K562 (cell line): Measurements from ENCODE around the gene SCNN1A. TPM values are rescaled to one million over a fixed set of nuclear protein-coding genes. Genes with fewer than 3 reads are reported as not detected.

Experiments used
- ATAC-seq: fragments of 200-7000 bp; cut with Tn5 transposase; 3 replicates; pipeline ENCODE4 v1.9.1; 2020; ENCODE audit warnings: moderate library complexity
- BruUV-seq: library from RNA; stranded (reverse); fragments of 400-500 nt; replicated peaks from 2 replicates; lab custom pipeline; 2021; lab: Mats Ljungman, UMichigan
- CTCF ChIA-PET: fragments of 300-600 bp; formaldehyde crosslinking; extraction: SDS; loops from one replicate; lab custom pipeline; 2021; ENCODE audit warnings: low intra/inter-chr PET ratio; lab: Yijun Ruan, JAX
- POLR2A ChIA-PET: fragments of 300-600, 350-650 bp; sonication (Branson Sonifier 250); formaldehyde crosslinking; extraction: SDS; loops from one replicate; lab custom pipeline; 2021; ENCODE audit warnings: antibody characterized with exemption, inconsistent platforms; lab: Yijun Ruan, JAX
- DNase-seq, 4 experiments: peaks; one replicate each; pipeline versions ENCODE4 v3.0.0 to v3.0.0-alpha.2; 2011 to 2018; ENCODE audit warnings: low spot score in 3 of 4, mixed read lengths in 3 of 4; ENCODE audit errors: extremely low read depth in 1 of 4
- FAIRE-seq: peaks from 2 replicates; lab custom pipeline; 2011; peaks lifted over from hg19 to GRCh38; lab: Jason Lieb, UNC
- H2AFZ ChIP-seq: 2 replicates; pipeline ENCODE4 v1.6.0; 2011; ENCODE audit warnings: low read depth, low read length, control low read depth, inconsistent platforms
- H3K27ac ChIP-seq: fragments of 200-600 bp; 3 replicates; pipeline ENCODE4 v1.8.0; 2011; ENCODE audit warnings: low read depth, mild to moderate bottlenecking, control low read depth, inconsistent platforms, low read length, moderate library complexity, mixed read lengths; ENCODE audit errors: extremely low read depth
- H3K27me3 ChIP-seq, 2 experiments: fragments of 300-600 bp in 1 of 2; 2 replicates in 1 of 2; 3 replicates in 1 of 2; pipeline versions ENCODE4 v1.6.0 to v1.8.0; 2011; ENCODE audit warnings: inconsistent platforms in 2 of 2, low read length in 2 of 2, mild to moderate bottlenecking in 1 of 2, mixed read lengths in 1 of 2, moderate library complexity in 1 of 2; ENCODE audit not compliant: control insufficient read depth in 2 of 2, insufficient read depth in 2 of 2
- H3K36me3 ChIP-seq: fragments of 300-600 bp; 3 replicates; pipeline ENCODE4 v1.8.0; 2011; ENCODE audit warnings: mild to moderate bottlenecking, low read length, inconsistent platforms; ENCODE audit not compliant: control insufficient read depth, insufficient read depth
- H3K4me1 ChIP-seq, 2 experiments: fragments of 200-600 bp in 1 of 2; replicated peaks in 1 of 2; 2 replicates in 1 of 2; 3 replicates in 1 of 2; pipeline versions ENCODE4 v1.5.1 to v1.8.0; 2011; ENCODE audit warnings: inconsistent platforms in 2 of 2, low read length in 2 of 2, mild to moderate bottlenecking in 1 of 2, mixed read lengths in 1 of 2, moderate library complexity in 1 of 2; ENCODE audit not compliant: control insufficient read depth in 2 of 2, insufficient read depth in 2 of 2
- H3K4me2 ChIP-seq: 2 replicates; pipeline ENCODE4 v1.6.1; 2011; ENCODE audit warnings: low read length, control low read depth, inconsistent platforms, mixed read lengths; ENCODE audit not compliant: insufficient read depth
- H3K4me3 ChIP-seq: fragments of 200-600 bp; sonication (generic), shearing (Covaris generic); 2 replicates; pipeline ENCODE4 v1.5.1; 2016; ENCODE audit warnings: control low read depth, inconsistent platforms
- H3K79me2 ChIP-seq: fragments of 200-600 bp; 3 replicates; pipeline ENCODE4 v1.8.0; 2011; ENCODE audit warnings: low read length, inconsistent platforms; ENCODE audit not compliant: control insufficient read depth, insufficient read depth
- H3K9ac ChIP-seq, 2 experiments: 2 replicates each; pipeline versions ENCODE4 v1.6.0 to v1.6.1; 2011; ENCODE audit warnings: low read depth in 2 of 2, low read length in 2 of 2, control low read depth in 1 of 2, inconsistent platforms in 1 of 2, mild to moderate bottlenecking in 1 of 2, mixed read lengths in 1 of 2; ENCODE audit not compliant: insufficient read depth in 1 of 2
- H3K9me1 ChIP-seq: one replicate; pipeline ENCODE4 v1.6.0; 2011; ENCODE audit warnings: inconsistent platforms, mild to moderate bottlenecking, low read length, moderate library complexity; ENCODE audit not compliant: control insufficient read depth, insufficient read depth
- H3K9me3 ChIP-seq: replicated peaks from 2 replicates; pipeline ENCODE4 v1.5.1; 2011; ENCODE audit warnings: low read depth, low read length, inconsistent platforms; ENCODE audit not compliant: control insufficient read depth, insufficient read depth
- H4K20me1 ChIP-seq: replicated peaks from 2 replicates; pipeline ENCODE4 v1.6.1; 2011; ENCODE audit warnings: low read length, inconsistent platforms, mixed read lengths; ENCODE audit not compliant: control insufficient read depth, insufficient read depth
- HINFP ChIP-seq: fragments of 450-650 bp; conservative IDR thresholded peaks from 2 replicates; pipeline ENCODE4 v1.6.1; 2016; ENCODE audit warnings: missing genetic modification characterization, low read depth, mild to moderate bottlenecking, control low read depth, missing compliant biosample characterization
- ILF3 ChIP-seq: fragments of 450-650 bp; IDR thresholded peaks from 2 replicates; pipeline ENCODE4 v1.6.1; 2018; ENCODE audit warnings: antibody characterized with exemption, mild to moderate bottlenecking, moderate library complexity, borderline replicate concordance
- MCM2 ChIP-seq: fragments of 450-650 bp; IDR thresholded peaks from 2 replicates; pipeline ENCODE4 v1.6.1; 2017; ENCODE audit warnings: low read depth, mild to moderate bottlenecking
- RB1 ChIP-seq: fragments of 450-650 bp; IDR thresholded peaks from 2 replicates; pipeline ENCODE4 v1.6.1; 2017; ENCODE audit warnings: low read depth, mild to moderate bottlenecking
- ZBTB33 ChIP-seq: sonication (generic); formaldehyde crosslinking; IDR thresholded peaks from 2 replicates; pipeline ENCODE4 v1.8.1; 2023; ENCODE audit warnings: mild to moderate bottlenecking, missing genetic modification reagents
- ZNF436 ChIP-seq: fragments of 250-450, 450-650 bp; sonication (Bioruptor Pico); formaldehyde crosslinking; IDR thresholded peaks from 2 replicates; pipeline ENCODE4 v1.7.0; 2020; ENCODE audit warnings: mild to moderate bottlenecking
- WGBS: fragments of 100-300 bp; shearing (Covaris generic); methylation state at CpG from one replicate; pipeline ENCODE4 v1.1.6; 2016; ENCODE audit warnings: low coverage, mixed read lengths; ENCODE audit not compliant: insufficient coverage; ENCODE audit errors: missing lambda C conversion rate; 5-methylcytosine and 5-hydroxymethylcytosine counted together
- in situ Hi-C: fragments of 300-500 bp; cut with MboI; formaldehyde crosslinking; loops from 4 replicates; pipeline ENCODE4 v1.15.0; 2018; ENCODE audit warnings: inconsistent platforms, mixed read lengths
- intact Hi-C: fragments of 100-400 bp; cut with micrococcal nuclease; formaldehyde crosslinking; loops from 2 replicates; pipeline ENCODE4 v1.14.2; 2022
- polyA plus RNA-seq, 8 experiments: library from polyadenylated mRNA; depleted of rRNA in 4 of 8; stranded (reverse) in 5 of 8; unstranded in 3 of 8; fragments of >200 nt; fragmentation: Nextera tagmentation in 2 of 8; fragmentation: Illumina TruSeq in 1 of 8; extraction: Ambion mirVana in 2 of 8; extraction: Trizol in 1 of 8; gene quantifications; 2 replicates each; pipeline versions ENCODE4 v1.2.1 to v1.2.3, GENCODE V29; 2011 to 2014; ENCODE audit warnings: inconsistent platforms in 1 of 8, missing spikeins in 1 of 8
- total RNA-seq, 7 experiments: library from RNA; depleted of rRNA in 6 of 7; stranded (reverse); fragments of >200 nt in 6 of 7; fragmentation: Illumina TruSeq in 2 of 7; extraction: Trizol in 2 of 7; gene quantifications; 2 replicates each; pipeline versions ENCODE4 v1.2.1 to v1.2.3, GENCODE V29; 2011 to 2021; ENCODE audit warnings: low replicate concordance in 1 of 7

Gene SCNN1A
- total and polyA plus RNA-seq, 9 of the 15 experiments (the other 6 are each of a cell fraction or from before 2014, with no cell fraction given), result 0.15 to 0.49 (median 0.32) TPM; not detected in 5

- WGBS, result 36% methylated on average over 8 of the region's 9 CpGs
- H3K27ac ChIP-seq, result no peak overlapping the region
- no peak for DNase-seq
- H3K4me1 ChIP-seq, result peaks cover 0 to 35% of the 10 kb centered on the region in 2 experiments; a peak in 2 of 5 replicates
- ChIA-PET CTCF (no interaction called here), POLR2A (interaction anchor here (0.6 to 1.1 kb wide), 2 partner anchors 9 to 80 kb away, joined by 3 read pairs; no protein-coding TSS in a partner anchor)
- TF ChIP-seq RB1, result no peak
- no peak for TF ChIP-seq ILF3
- no peak for TF ChIP-seq MCM2
- no peak for TF ChIP-seq ZBTB33
- TF ChIP-seq HINFP (tag), result no peak
- no peak for TF ChIP-seq ZNF436 (CRISPR knock-in tag)
- ATAC-seq, result no peak
- in situ Hi-C loops, result no loop called here
- H3K9ac ChIP-seq, result no peak overlapping the region
- H4K20me1 ChIP-seq, result no peaks in the 10 kb centered on the region
- FAIRE-seq, result no peak
- no peak overlapping the region for H3K4me2 ChIP-seq
- H3K4me3 ChIP-seq, result no peak overlapping the region
- intact Hi-C loops, result no loop called here
- H3K79me2 ChIP-seq, result no peaks in the 10 kb centered on the region
- no peaks in the 10 kb centered on the region for H3K9me1 ChIP-seq
- peaks cover 0 to 21% of the 10 kb centered on the region in 2 experiments; a peak in 4 of 5 replicates for H3K27me3 ChIP-seq
- no peak overlapping the region for H2AFZ ChIP-seq
- H3K9me3 ChIP-seq, result no peaks in the 10 kb centered on the region
- H3K36me3 ChIP-seq, result no peaks in the 10 kb centered on the region
- BruUV-seq, result no TSS peak
Measured at GRCh38 chr12:6314776-6315175, 60.6 kb downstream of the SCNN1A start.
